ENCODE results near the gene FILIP1.

GRCh38 chr6:75467966-75468365, 25.6 kb downstream of the FILIP1 start:
- no peak for TF ChIP-seq CTCF (IDR thresholded peaks at IDR 0.05)
- no peak for TF ChIP-seq POLR2A (IDR thresholded peaks at IDR 0.05)
